RKO (cell line): ENCODE data around the gene RPSA.
A peak's percentile ranks its signal among the peaks of the same experiment; 100 is the strongest.
"Not testable (repeated sequence)": the region's sequence is repeated elsewhere in the genome, so short reads cannot be mapped to it uniquely, and the experiment has no call there.

Experiments used
- DNase-seq: peaks from one replicate; pipeline ENCODE4 v3.0.0-alpha.2; 2016; ENCODE audit warnings: low spot score

RPSA gene

GRCh38 chr3:39406368-39407258 lies at the start of gene RPSA:
RPSA (plus strand) TSS chr3:39406720; CDS start chr3:39407654, 934 bp downstream.
- DNase-seq = peak; percentile 98

DNA sequence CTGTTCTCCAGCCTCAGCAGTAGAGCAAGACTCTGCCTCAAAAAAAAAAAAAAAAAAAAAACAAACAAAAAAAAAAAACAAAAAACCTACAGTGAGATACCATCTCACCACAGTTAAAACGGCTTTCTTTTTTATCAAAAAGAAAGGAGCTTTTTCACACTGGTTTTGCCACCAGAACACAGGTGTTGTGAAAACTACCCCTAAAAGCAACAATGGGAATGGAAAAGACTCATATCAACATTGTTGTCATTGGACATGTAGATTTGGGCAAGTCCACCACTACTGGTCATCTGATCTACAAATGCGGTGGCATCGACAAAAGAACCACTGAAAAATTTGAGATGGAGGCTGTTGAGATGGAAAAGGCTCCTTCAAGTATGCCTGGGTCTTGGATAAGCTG lies 48.2 kb upstream of the RPSA start:
- DNase-seq = no peak

- DNase-seq = no peak
Observed at GRCh38 chr3:39361252-39361927, 45.1 kb upstream of the RPSA start.

DNA sequence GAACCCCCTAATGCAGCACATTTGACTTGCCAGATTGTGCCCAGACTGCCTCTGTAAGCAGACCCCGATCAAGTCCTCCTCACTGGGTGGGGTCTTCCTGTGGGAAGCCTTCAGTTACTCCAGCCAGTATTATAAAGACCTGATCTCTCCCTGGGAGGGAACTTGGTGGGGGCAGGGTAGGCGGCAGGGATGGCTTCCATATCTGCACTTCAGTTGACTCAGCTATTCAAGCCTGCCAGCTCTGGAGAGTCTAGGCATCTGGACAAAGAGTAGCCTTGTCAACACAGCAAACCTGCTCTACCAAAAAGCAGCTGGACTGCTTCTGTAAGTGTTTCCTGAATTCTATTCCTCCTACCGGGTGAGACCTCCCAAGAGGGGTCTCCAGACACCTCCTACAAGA lies 44.3 kb upstream of the RPSA start:
- no peak for DNase-seq

DNA sequence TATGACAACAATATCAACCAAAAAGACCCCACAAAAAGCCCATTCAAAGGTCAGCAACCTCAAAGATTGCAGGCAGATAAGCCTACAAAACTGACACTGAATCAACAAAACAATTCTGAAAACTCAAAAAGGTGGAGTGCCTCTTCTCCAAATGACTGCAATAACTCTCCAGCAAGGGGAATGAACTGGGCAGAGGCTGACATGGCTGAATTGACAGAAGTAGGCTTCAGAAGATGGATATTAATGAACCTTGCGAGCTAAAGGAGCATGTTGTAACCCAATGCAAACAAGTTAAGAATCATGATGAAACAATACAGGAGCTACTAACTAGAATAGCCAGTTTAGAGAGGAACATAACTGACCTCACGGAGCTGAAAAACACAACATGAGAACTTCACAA lies 43.7 kb upstream of the RPSA start:
- no peak for DNase-seq

GRCh38 chr3:39370450-39370849 lies 36.1 kb upstream of the RPSA start:
- DNase-seq = not testable (repeated sequence)

- no peak for DNase-seq
Observed at GRCh38 chr3:39372833-39373232, 33.7 kb upstream of the RPSA start.

GRCh38 chr3:39376959-39377634 lies 29.4 kb upstream of the RPSA start:
- DNase-seq = no peak

DNA sequence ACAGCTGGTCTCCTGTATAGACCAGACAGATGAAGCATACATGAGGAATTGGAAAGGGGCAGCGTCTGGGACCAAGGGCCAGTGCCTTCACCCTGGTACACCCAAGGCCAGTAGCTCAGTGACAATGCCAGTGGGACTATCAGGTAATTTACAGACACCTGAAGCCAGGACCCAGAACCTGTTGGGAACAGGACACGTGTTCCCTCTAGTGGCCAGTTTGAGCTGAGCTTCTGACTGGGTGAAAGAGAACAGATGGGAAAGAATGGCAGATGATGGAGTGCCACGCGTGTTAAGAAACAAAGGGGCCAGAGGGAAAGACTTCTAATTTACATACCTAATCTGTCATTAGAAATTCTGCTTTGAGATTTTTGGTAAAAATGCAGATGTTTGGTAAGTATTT lies 28.4 kb upstream of the RPSA start:
- peak; percentile 30 for DNase-seq

DNA sequence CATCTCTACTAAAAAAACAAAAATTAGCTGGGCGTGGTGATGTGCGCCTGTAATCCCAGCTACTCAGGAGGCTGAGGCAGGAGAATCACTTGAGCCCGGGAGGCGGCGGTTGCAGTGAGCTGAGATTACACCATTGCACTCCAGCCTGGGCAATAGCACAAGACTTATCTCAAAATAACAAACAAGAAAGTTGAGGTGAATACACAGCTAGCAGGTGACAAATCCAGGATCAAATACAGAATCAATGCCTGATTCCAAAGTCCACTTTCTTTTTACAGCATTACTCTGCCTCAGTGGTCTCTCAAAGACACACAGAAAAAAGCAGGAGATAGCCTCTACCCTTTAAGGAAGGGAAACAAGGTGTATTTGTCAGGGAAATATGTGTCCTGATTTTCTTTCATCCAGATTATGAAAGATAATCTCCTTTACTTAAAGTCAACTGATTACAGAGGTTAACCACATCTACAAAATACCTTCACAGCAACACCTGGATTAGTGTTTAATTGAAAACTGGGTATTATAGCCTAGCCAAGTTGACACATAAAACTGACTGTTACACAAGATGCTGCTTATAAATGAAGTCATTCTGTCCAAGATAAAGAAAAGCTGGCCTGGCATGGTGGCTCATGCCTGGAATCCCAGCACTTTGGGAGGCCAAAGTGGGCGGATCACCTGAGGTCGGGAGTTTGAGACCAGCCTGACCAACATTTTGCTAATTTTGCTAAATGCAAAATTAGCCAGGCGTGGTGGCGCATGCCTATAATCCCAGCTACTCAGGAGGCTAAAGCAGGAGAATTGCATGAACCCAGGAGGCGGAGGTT lies 27.4 kb upstream of the RPSA start:
- DNase-seq = no peak

DNA sequence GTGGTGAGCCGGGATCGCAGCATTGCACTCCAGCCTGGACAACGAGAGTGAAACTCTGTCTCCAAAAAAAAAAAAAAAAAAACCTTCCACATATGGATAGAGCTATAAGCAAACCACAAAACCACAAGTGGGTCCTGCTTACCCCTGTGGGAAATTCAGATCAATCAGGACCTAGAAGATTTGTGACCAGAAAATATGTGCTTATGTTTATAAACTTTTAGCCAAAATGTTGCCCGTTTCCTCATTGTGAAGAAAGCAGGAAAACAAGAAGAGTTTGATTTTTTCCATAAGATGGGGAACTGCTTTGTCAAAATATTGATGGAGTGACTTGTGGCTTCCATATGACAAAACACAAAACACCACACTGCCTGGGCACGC lies 26.8 kb upstream of the RPSA start:
- no peak for DNase-seq

GRCh38 chr3:39381432-39381831 lies 25.1 kb upstream of the RPSA start:
- no peak for DNase-seq

DNA sequence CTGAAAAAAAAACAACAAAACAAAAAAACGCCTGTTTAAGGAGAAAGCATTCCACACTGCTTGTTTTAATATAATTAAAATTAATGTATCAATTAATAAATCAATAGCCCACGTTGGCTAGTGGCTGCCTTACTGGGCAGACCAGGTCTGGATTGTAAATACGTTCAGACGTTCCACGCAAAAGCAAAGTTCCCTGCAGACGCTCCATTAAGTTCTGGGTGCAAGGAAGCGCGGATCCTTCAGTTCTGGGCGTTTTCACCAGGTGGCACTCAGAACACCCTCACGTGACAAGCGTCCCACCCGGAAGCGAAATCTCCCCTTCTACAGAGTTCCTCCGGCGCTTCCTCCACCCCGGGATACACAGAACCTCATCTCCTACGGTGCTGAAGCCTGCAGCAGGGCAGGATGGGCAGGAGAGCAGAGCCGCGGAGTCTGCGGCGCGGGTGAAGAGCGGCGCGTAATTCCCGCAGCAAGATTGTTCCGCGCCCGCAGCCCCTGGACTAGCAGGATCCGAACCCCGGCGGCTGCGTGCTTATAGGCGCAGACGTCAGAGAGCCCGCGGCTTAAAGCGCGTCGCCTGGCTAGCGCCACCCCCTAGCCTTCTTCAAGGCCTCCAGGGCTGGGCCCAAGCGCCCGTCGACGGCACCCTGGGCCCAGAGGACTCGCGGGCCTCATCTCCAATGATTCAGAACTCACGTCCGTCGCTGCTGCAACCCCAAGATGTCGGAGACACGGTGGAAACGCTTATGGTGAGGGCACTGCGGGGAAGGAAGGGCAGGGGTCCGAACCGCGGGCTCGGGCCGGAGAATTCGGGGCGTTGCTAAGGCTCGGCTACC lies 23.3 kb upstream of the RPSA start, which contains the start of gene SLC25A38:
SLC25A38 (plus strand) TSS at position 326 of the 836 bp plus-strand sequence; CDS start at position 681, 355 bp downstream.
- DNase-seq = peak; percentile 93

DNA sequence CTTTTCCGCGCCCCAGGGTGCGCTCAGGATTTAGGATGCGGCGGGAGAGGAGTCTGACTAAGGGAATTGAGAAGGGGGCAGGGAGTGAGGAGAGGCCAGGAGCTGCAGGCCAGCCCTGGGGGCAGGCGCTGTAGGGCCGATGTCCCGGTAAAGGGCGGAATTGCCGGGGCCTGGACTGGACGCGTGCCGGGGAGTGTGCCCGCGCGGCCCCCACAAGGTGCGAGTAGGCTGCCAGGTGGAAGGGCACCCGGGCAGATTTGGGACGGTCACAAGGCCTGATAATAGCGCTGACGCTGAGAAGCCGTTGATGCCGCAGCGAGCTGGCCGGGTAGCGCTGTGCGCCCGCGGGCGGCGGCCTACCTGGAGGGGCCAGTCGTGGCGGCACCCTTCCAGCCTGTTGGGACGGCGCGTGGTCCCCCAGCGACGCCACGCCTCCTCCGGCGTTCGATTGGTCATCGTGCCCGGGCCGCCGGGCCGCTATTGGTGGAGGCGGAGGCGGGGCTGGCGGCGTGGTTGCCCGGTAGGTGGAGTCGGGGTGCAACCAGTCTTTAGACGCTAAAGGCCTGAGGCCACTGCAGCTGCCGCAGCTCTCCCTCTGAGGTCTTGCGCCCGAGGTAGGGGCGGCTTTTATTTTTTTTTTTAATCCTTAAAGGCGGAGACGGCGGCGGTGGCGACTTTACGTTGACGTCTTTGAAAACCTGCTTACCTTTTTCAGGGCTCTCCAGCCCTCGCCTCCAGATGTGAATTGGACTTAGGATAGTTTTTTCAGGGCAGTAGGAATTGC lies 22.4 kb upstream of the RPSA start:
- peak; percentile 94 for DNase-seq

- DNase-seq = no peak
Observed at GRCh38 chr3:39384665-39385000, 21.9 kb upstream of the RPSA start.

DNA sequence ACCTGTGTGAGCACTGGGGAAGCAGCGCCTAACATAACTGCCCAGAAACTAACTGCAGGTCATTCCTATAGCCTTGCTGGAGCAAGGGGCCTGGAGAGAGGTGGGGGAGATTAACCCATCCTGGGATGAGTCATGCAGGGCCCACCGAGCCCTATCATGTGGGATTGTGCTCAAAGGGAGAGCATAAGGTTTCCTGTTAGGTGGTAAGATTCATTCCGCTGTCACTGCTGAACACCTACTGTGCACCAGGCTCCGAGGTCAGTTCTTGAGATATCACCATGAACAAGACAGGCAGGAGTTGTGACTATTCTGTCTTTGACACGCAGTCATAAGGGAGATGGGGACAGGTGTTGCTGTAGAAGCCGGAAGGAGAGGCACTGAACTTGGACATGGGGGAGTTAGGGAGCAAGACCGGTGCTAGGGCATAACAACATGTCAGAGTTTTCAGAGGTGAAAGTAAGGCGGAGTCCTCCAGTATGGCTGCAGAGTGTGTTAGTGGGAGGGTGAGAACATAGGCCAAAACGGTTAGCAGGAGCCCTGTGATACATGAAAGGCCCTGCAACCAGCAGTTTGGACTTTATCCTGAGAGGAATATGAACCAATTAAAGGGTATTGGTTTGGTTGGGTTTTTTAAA lies 20.9 kb upstream of the RPSA start:
- no peak for DNase-seq

DNA sequence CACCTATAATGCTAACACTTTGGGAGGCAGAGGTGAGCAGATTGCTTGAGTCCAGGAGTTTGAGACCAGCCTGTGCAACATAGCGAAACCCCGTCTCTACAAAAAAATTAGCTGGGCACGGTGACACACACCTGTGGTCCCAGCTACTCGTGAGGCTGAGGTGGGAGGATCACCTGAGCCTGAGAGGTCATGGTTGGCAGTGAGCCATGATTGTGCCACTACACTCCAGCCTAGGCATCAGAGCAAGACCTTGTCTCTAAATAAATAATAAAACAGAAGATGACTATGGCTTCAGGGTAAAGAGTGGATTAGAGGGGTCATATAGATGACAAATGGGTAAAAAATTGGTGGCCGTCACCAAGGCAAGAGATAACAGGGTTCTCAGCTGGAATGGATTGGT lies 20.2 kb upstream of the RPSA start:
- no peak for DNase-seq

- no peak for DNase-seq
Observed at GRCh38 chr3:39387411-39387975, 19.0 kb upstream of the RPSA start.

DNA sequence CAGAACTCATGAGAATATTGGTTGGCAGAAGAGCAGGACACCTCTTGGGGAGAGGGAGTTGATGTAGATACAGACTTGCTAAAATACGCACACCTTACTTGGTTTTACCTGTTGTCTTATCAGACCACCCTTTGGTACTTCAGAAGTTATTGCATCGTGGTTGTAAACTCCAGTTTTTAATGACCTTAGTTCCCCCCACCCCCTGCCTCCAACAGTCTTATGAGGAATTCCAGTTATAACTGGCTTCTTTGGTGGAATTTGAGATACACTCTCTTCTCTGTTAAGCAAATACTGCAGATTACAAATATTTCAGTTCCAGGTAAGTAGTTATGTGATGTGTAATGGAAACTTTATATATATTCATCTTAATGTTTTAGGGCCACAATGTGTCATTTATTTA lies 18.4 kb upstream of the RPSA start:
- no peak for DNase-seq
